Thymus (tissue), 11 donors: ENCODE measurements around the gene TRMT11. TPM values are rescaled to one million over a fixed set of nuclear protein-coding genes. Genes with fewer than 3 reads are reported as not detected.

Source experiments
- DNase-seq, 9 donors: peaks; one replicate each; pipeline ENCODE4 v3.0.0-alpha.2; 2013; ENCODE audit warnings: low spot score in 9 of 9, low read depth in 6 of 9, missing footprints in 1 of 9
- H3K27ac ChIP-seq, 2 donors: one replicate each; pipeline ENCODE4 v1.5.1; 2013; ENCODE audit warnings: control low read depth in 1 of 2, low read depth in 1 of 2, low read length in 1 of 2, mild to moderate bottlenecking in 1 of 2, moderate library complexity in 1 of 2
- H3K27me3 ChIP-seq, 2 donors: one replicate each; pipeline ENCODE4 v1.5.1; 2013; ENCODE audit warnings: low read length in 1 of 2; ENCODE audit not compliant: control insufficient read depth in 2 of 2, insufficient read depth in 1 of 2
- H3K36me3 ChIP-seq, 2 donors: one replicate each; pipeline ENCODE4 v1.5.1; 2013; ENCODE audit warnings: low read length in 1 of 2, mild to moderate bottlenecking in 1 of 2, moderate library complexity in 1 of 2; ENCODE audit not compliant: control insufficient read depth in 2 of 2, insufficient read depth in 2 of 2
- H3K4me1 ChIP-seq, 2 donors: one replicate each; pipeline ENCODE4 v1.5.1; 2013; ENCODE audit warnings: low read length in 2 of 2; ENCODE audit not compliant: control insufficient read depth in 2 of 2, insufficient read depth in 2 of 2
- H3K4me3 ChIP-seq, 2 donors: one replicate each; pipeline ENCODE4 v1.5.1; 2013; ENCODE audit warnings: low read length in 2 of 2, control low read depth in 1 of 2, mild to moderate bottlenecking in 1 of 2
- H3K9me3 ChIP-seq, 2 donors: one replicate each; pipeline ENCODE4 v1.5.1; 2013; ENCODE audit warnings: low read length in 1 of 2, mild to moderate bottlenecking in 1 of 2; ENCODE audit not compliant: control insufficient read depth in 2 of 2, insufficient read depth in 1 of 2
- WGBS: extraction: QIAGEN DNeasy Blood & Tissue Kit; methylation state at CpG from one replicate; pipeline ENCODE4 v1.1.7; 2013; 5-methylcytosine and 5-hydroxymethylcytosine counted together
- polyA plus RNA-seq: library from polyadenylated mRNA; stranded (reverse); fragments of 200-250 nt; gene quantifications from one replicate; pipeline ENCODE4 v1.2.3, GENCODE V29; 2013
- total RNA-seq: library from RNA; stranded (reverse); fragments of 120-200 nt; gene quantifications from one replicate; pipeline ENCODE4 v1.2.4, GENCODE V29; 2013
- donor health status: healthy.

The TRMT11 gene
- total and polyA plus RNA-seq, 2 donors = 21.0 to 27.3 TPM

DNA sequence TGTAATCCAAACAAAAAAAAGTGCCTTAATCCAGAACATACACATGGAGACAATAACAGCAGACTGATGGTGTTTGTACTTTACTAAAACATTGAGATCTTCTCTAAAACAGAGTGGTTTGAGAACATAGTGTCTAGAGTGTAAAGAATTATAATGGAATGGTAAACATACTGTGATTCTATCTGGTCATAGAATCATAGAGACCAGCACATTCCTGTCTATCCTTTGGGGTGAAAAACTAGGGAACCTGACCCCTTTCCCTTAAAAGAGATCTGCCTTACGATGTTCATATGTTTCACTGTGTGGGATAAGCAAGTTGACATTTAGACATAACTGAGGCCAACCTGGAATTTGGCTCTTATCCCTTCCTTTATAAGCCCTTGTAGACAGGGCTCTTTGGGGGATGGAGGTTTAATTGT is 55.7 kb downstream of the TRMT11 start:
- H3K27me3 ChIP-seq = no peaks in the 10 kb centered on the region
- peaks cover 0 to 9% of the 10 kb centered on the region in 2 donors for H3K36me3 ChIP-seq
- DNase-seq = no peak
- 97% methylated on average over 1 of the region's 1 CpG for WGBS
- H3K9me3 ChIP-seq = no peaks in the 10 kb centered on the region
- no peaks in the 10 kb centered on the region for H3K4me1 ChIP-seq
- no peak overlapping the region for H3K4me3 ChIP-seq
- H3K27ac ChIP-seq = no peak overlapping the region

DNA sequence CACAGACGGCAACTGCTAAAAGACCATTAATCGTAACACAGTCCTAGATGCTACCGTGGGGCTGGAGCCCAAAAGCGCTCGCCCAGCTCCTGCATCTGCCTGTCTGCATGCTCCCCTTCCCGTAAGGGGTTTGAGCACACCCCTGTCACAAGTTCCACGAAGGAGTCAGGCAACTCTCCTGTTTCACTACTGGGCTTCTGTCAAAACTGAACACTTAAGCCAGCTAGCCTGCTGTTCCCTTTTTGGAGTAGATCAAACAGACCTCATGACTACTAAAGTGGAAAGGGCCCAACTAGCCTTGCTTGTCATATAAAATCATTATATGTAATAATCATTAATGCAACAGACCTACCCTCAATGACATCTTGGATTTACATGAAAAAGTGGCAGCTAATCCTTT is 61.3 kb downstream of the TRMT11 start:
- H3K27ac ChIP-seq = no peak overlapping the region
- no peaks in the 10 kb centered on the region for H3K9me3 ChIP-seq
- WGBS = 97% methylated on average over 7 of the region's 7 CpGs
- DNase-seq = no peak
- no peaks in the 10 kb centered on the region for H3K27me3 ChIP-seq
- H3K4me1 ChIP-seq = no peaks in the 10 kb centered on the region
- peaks cover 0 to 5% of the 10 kb centered on the region in 2 donors for H3K36me3 ChIP-seq
- no peak overlapping the region for H3K4me3 ChIP-seq

GRCh38 chr6:126048635-126049034 is 62.3 kb downstream of the TRMT11 start:
- Histone ChIP-seq H3K4me1 (no peaks in the 10 kb centered on the region), H3K27me3 (no peaks in the 10 kb centered on the region), H3K36me3 (peaks cover 0 to 11% of the 10 kb centered on the region in 2 donors), H3K9me3 (no peaks in the 10 kb centered on the region), H3K4me3 (no peak overlapping the region), H3K27ac (no peak overlapping the region)
- 97% methylated on average over 4 of the region's 4 CpGs for WGBS
- DNase-seq = no peak

- no peak for DNase-seq
- H3K27me3 ChIP-seq = no peaks in the 10 kb centered on the region
- no peaks in the 10 kb centered on the region for H3K4me1 ChIP-seq
- no peaks in the 10 kb centered on the region for H3K9me3 ChIP-seq
- no peak overlapping the region for H3K27ac ChIP-seq
- H3K36me3 ChIP-seq = peaks cover 2 to 11% of the 10 kb centered on the region in 2 donors
- H3K4me3 ChIP-seq = no peak overlapping the region
- 100% methylated on average over 1 of the region's 1 CpG for WGBS
Measured at GRCh38 chr6:126050795-126051194, 64.5 kb downstream of the TRMT11 start.

DNA sequence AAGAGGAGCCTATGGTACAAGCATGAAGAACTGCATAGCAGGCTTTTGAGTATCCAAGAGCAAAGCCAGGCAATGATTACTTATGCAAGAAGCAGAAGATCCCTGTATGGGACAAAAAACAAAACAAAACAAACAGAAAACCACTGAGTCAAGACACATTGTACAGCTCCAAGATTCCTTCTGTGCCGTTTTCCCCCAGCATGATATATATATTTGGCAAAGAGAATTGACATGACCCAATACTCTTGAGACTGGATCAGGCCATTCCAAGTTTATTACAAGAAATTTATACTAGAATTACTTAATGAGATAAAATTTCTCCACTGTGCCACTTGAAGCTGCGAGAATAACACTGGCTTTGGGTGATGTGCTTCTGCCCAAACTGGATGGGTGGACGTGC is 65.5 kb downstream of the TRMT11 start:
- Histone ChIP-seq H3K36me3 (peaks cover 2 to 11% of the 10 kb centered on the region in 2 donors), H3K27ac (no peak overlapping the region), H3K4me3 (no peak overlapping the region), H3K9me3 (no peaks in the 10 kb centered on the region), H3K4me1 (no peaks in the 10 kb centered on the region), H3K27me3 (no peaks in the 10 kb centered on the region)
- no peak for DNase-seq
- WGBS = 96% methylated on average over 3 of the region's 3 CpGs

- Histone ChIP-seq H3K27me3 (no peaks in the 10 kb centered on the region), H3K4me1 (no peaks in the 10 kb centered on the region), H3K4me3 (no peak overlapping the region), H3K27ac (no peak overlapping the region), H3K9me3 (no peaks in the 10 kb centered on the region), H3K36me3 (peaks cover 2 to 8% of the 10 kb centered on the region in 2 donors)
- DNase-seq = no peak
- 45% methylated on average over 1 of the region's 1 CpG for WGBS
Measured at GRCh38 chr6:126052485-126052884, 66.1 kb downstream of the TRMT11 start.

GRCh38 chr6:126054258-126054702 is 67.9 kb downstream of the TRMT11 start:
- no peak overlapping the region for H3K27ac ChIP-seq

DNA sequence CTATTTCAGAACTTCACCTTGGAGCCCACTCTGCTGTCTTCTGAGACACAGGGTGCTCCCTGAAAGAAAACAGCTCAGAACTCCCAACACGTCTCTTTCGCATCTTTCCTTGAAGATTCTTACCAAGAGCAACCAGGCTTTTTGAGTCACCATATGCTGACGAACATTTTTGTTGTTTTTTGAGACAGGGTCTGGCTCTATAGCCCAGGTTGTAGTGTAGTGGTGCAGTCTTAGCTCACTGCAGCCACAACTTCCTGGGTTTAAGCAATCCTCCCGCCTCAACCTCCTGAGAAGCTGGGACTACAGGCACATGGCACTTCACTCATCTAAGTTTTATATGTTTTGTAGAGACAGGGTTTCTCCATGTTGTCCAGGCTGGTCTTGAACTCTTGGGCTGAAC is 68.5 kb downstream of the TRMT11 start:
- Histone ChIP-seq H3K4me3 (no peak overlapping the region), H3K4me1 (no peaks in the 10 kb centered on the region), H3K9me3 (no peaks in the 10 kb centered on the region), H3K36me3 (peaks cover 2 to 5% of the 10 kb centered on the region in 2 donors), H3K27ac (no peak overlapping the region), H3K27me3 (no peaks in the 10 kb centered on the region)
- no peak for DNase-seq
- WGBS = 91% methylated on average over 4 of the region's 4 CpGs

More at GRCh38 chr6:126054258-126054702, 67.9 kb downstream of the TRMT11 start:
- peaks cover 2 to 5% of the 10 kb centered on the region in 2 donors for H3K36me3 ChIP-seq
- no peaks in the 10 kb centered on the region for H3K9me3 ChIP-seq
- 82% methylated on average over 4 of the region's 4 CpGs for WGBS
- no peaks in the 10 kb centered on the region for H3K4me1 ChIP-seq
- no peak overlapping the region for H3K4me3 ChIP-seq
- DNase-seq = no peak
- H3K27me3 ChIP-seq = no peaks in the 10 kb centered on the region

GRCh38 chr6:126055449-126055848 is 69.1 kb downstream of the TRMT11 start:
- Histone ChIP-seq H3K27me3 (no peaks in the 10 kb centered on the region), H3K9me3 (no peaks in the 10 kb centered on the region), H3K4me1 (no peaks in the 10 kb centered on the region), H3K36me3 (peaks cover 2 to 5% of the 10 kb centered on the region in 2 donors), H3K4me3 (no peak overlapping the region), H3K27ac (no peak overlapping the region)
- 98% methylated on average over 4 of the region's 4 CpGs for WGBS
- no peak for DNase-seq
